ENCODE data around the gene BANF2.

Gene BANF2

GRCh38 chr20:17679941-17680835 lies 19.6 kb upstream of the BANF2 start:
- Histone ChIP-seq H2AFZ (ENCODE audit: low read length) (no peak overlapping the region), H3K4me3 (ENCODE audit: low read length) (peak overlapping the region; percentile 95), H3K36me3 (replicated peaks; ENCODE audit: insufficient read depth, low read length) (peaks cover 12% of the 10 kb centered on the region), H3K79me2 (ENCODE audit: low read length) (peaks cover 60% of the 10 kb centered on the region), H3K9me2 (replicated peaks; ENCODE audit: insufficient read depth, low read length) (no peaks in the 10 kb centered on the region), H3F3A (ENCODE audit: insufficient read depth, low read length) (peaks cover 5% of the 10 kb centered on the region; the same call in 1 of the 2 replicates), H3K27ac (ENCODE audit: low read length) (peak overlapping the region; percentile 41; the same call in 1 of the 2 replicates), H4K20me1 (ENCODE audit: insufficient read depth, low read length) (peaks cover 56% of the 10 kb centered on the region), H3K4me1 (ENCODE audit: low read length) (peaks cover 27% of the 10 kb centered on the region), H3K9me3 (replicated peaks; ENCODE audit: insufficient read depth, low read length) (no peaks in the 10 kb centered on the region), H3K4me2 (ENCODE audit: low read depth, low read length) (peak overlapping the region; percentile 83), H3K9ac (ENCODE audit: low read length) (peak overlapping the region; percentile 89), H3K27me3 (replicated peaks; ENCODE audit: insufficient read depth, low read length) (no peaks in the 10 kb centered on the region)
- no peak for DNase-seq
- TF ChIP-seq EZH2phosphoT487 (IDR thresholded peaks at IDR 0.05; ENCODE audit: low read length) (no peak), EZH2 (optimal IDR thresholded peaks at IDR 0.05; ENCODE audit: low read depth, low read length) (no peak), CTCF (IDR thresholded peaks at IDR 0.05; ENCODE audit: low read length) (no peak)

- Histone ChIP-seq H3K4me3 (ENCODE audit: low read length) (peak overlapping the region; percentile 95), H3K4me2 (ENCODE audit: low read depth, low read length) (peak overlapping the region; percentile 83), H4K20me1 (ENCODE audit: insufficient read depth, low read length) (peaks cover 47% of the 10 kb centered on the region), H3K4me1 (ENCODE audit: low read length) (peaks cover 27% of the 10 kb centered on the region), H3F3A (ENCODE audit: insufficient read depth, low read length) (peaks cover 5% of the 10 kb centered on the region; the same call in 1 of the 2 replicates), H3K9me2 (replicated peaks; ENCODE audit: insufficient read depth, low read length) (no peaks in the 10 kb centered on the region), H3K9ac (ENCODE audit: low read length) (peak overlapping the region; percentile 89), H3K36me3 (replicated peaks; ENCODE audit: insufficient read depth, low read length) (peaks cover 12% of the 10 kb centered on the region), H3K9me3 (replicated peaks; ENCODE audit: insufficient read depth, low read length) (no peaks in the 10 kb centered on the region), H2AFZ (ENCODE audit: low read length) (no peak overlapping the region), H3K27ac (ENCODE audit: low read length) (peak overlapping the region; percentile 41; the same call in 1 of the 2 replicates), H3K79me2 (ENCODE audit: low read length) (peaks cover 51% of the 10 kb centered on the region), H3K27me3 (replicated peaks; ENCODE audit: insufficient read depth, low read length) (no peaks in the 10 kb centered on the region)
- DNase-seq = peak; percentile 77
- TF ChIP-seq EZH2 (optimal IDR thresholded peaks at IDR 0.05; ENCODE audit: low read depth, low read length) (no peak), CTCF (IDR thresholded peaks at IDR 0.05; ENCODE audit: low read length) (peak; percentile 29)
Observed at GRCh38 chr20:17680836-17681725, 18.7 kb upstream of the BANF2 start.

- Histone ChIP-seq H2AFZ (ENCODE audit: low read length) (no peak overlapping the region), H3K4me3 (ENCODE audit: low read length) (peak overlapping the region; percentile 72), H3K4me2 (ENCODE audit: low read depth, low read length) (no peak overlapping the region), H3K9ac (ENCODE audit: low read length) (peak overlapping the region; percentile 80; the same call in 1 of the 2 replicates), H3K9me3 (replicated peaks; ENCODE audit: insufficient read depth, low read length) (no peaks in the 10 kb centered on the region), H3K79me2 (ENCODE audit: low read length) (peaks cover 45% of the 10 kb centered on the region), H3F3A (ENCODE audit: insufficient read depth, low read length) (peaks cover 5% of the 10 kb centered on the region; the same call in 1 of the 2 replicates), H3K36me3 (replicated peaks; ENCODE audit: insufficient read depth, low read length) (peaks cover 12% of the 10 kb centered on the region), H3K9me2 (replicated peaks; ENCODE audit: insufficient read depth, low read length) (no peaks in the 10 kb centered on the region), H3K27me3 (replicated peaks; ENCODE audit: insufficient read depth, low read length) (no peaks in the 10 kb centered on the region), H3K4me1 (ENCODE audit: low read length) (peaks cover 27% of the 10 kb centered on the region), H3K27ac (ENCODE audit: low read length) (peak overlapping the region; percentile 75; the same call in 1 of the 2 replicates), H4K20me1 (ENCODE audit: insufficient read depth, low read length) (peaks cover 41% of the 10 kb centered on the region)
- TF ChIP-seq EZH2phosphoT487 (IDR thresholded peaks at IDR 0.05; ENCODE audit: low read length) = no peak
- TF ChIP-seq CTCF (IDR thresholded peaks at IDR 0.05; ENCODE audit: low read length) = no peak
- no peak for TF ChIP-seq EZH2 (optimal IDR thresholded peaks at IDR 0.05; ENCODE audit: low read depth, low read length)
- no peak for DNase-seq
Observed at GRCh38 chr20:17681726-17682102, 18.1 kb upstream of the BANF2 start.
